SK-N-SH (cell line): Measurements from ENCODE around the gene TBRG4. TPM values are rescaled to one million over a fixed set of nuclear protein-coding genes. Genes with fewer than 3 reads are reported as not detected.

ENCODE experiments used
- CTCF ChIA-PET: fragments of 300-600, 350-600 bp; formaldehyde crosslinking; extraction: SDS; loops from one replicate; lab custom pipeline; 2021; lab: Yijun Ruan, JAX
- POLR2A ChIA-PET: fragments of 350-600 bp; sonication (Branson Sonifier 250); formaldehyde crosslinking; extraction: SDS; loops from one replicate; lab custom pipeline; 2020; ENCODE audit warnings: antibody characterized with exemption, inconsistent platforms; lab: Yijun Ruan, JAX
- DNase-seq: peaks from one replicate; pipeline ENCODE4 v3.0.0; 2012
- H2AFZ ChIP-seq: fragments of 200-600 bp; sonication (generic); 2 replicates; pipeline ENCODE4 v1.8.1; 2016; ENCODE audit warnings: antibody characterized with exemption, mild to moderate bottlenecking, low read depth
- H3F3A ChIP-seq: fragments of 200-600 bp; sonication (generic); replicated peaks from 2 replicates; pipeline ENCODE3; 2016; ENCODE audit warnings: antibody characterized with exemption, mild to moderate bottlenecking; ENCODE audit not compliant: insufficient read depth
- H3K27ac ChIP-seq, 2 experiments: fragments of 200-500 bp in 1 of 2; fragments of 200-600 bp in 1 of 2; sonication (Bioruptor generic) in 1 of 2; sonication (generic), shearing (Covaris generic) in 1 of 2; 2 replicates each; pipeline versions ENCODE4 v1.5.1 to v1.6.1; 2014 to 2016; ENCODE audit warnings: low read depth in 2 of 2, inconsistent platforms in 1 of 2, low read length in 1 of 2, mild to moderate bottlenecking in 1 of 2, mixed read lengths in 1 of 2
- H3K27me3 ChIP-seq: fragments of 200-600 bp; sonication (generic), shearing (Covaris generic); 2 replicates; pipeline ENCODE4 v1.6.1; 2016; ENCODE audit warnings: mixed run types; ENCODE audit not compliant: insufficient read depth
- H3K36me3 ChIP-seq, 2 experiments: fragments of 200-500 bp in 1 of 2; fragments of 200-600 bp in 1 of 2; sonication (Bioruptor generic) in 1 of 2; sonication (generic) in 1 of 2; replicated peaks in 1 of 2; 2 replicates each; pipeline versions ENCODE3 to v1.5.1; 2014 to 2016; ENCODE audit warnings: low read length in 1 of 2, mild to moderate bottlenecking in 1 of 2; ENCODE audit not compliant: insufficient read depth in 2 of 2, control insufficient read depth in 1 of 2
- H3K4me1 ChIP-seq, 2 experiments: fragments of 200-500 bp in 1 of 2; fragments of 200-600 bp in 1 of 2; sonication (Bioruptor generic) in 1 of 2; sonication (generic), shearing (Covaris generic) in 1 of 2; 2 replicates each; pipeline versions ENCODE4 v1.5.1 to v1.6.1; 2014 to 2016; ENCODE audit warnings: low read depth in 1 of 2, low read length in 1 of 2, mixed run types in 1 of 2; ENCODE audit not compliant: insufficient read depth in 2 of 2, control insufficient read depth in 1 of 2
- H3K4me2 ChIP-seq: fragments of 200-600 bp; sonication (generic), shearing (Covaris generic); 2 replicates; pipeline ENCODE4 v1.6.1; 2017; ENCODE audit warnings: mixed run types
- H3K4me3 ChIP-seq, 2 experiments: fragments of 200-500 bp in 1 of 2; fragments of 200-600 bp in 1 of 2; sonication (Bioruptor generic) in 1 of 2; sonication (generic), shearing (Covaris generic) in 1 of 2; 2 replicates each; pipeline versions ENCODE4 v1.5.1 to v1.8.1; 2014 to 2016; ENCODE audit warnings: low read depth in 2 of 2, inconsistent platforms in 1 of 2, low read length in 1 of 2, mild to moderate bottlenecking in 1 of 2, mixed read lengths in 1 of 2, moderate library complexity in 1 of 2
- H3K79me2 ChIP-seq: fragments of 200-600 bp; sonication (generic); 2 replicates; pipeline ENCODE4 v1.8.1; 2017; ENCODE audit warnings: mild to moderate bottlenecking; ENCODE audit not compliant: insufficient read depth
- H3K9ac ChIP-seq: fragments of 200-600 bp; sonication (generic); 2 replicates; pipeline ENCODE4 v1.6.1; 2017; ENCODE audit warnings: mixed run types
- H3K9me2 ChIP-seq: fragments of 200-600 bp; sonication (generic); 2 replicates; pipeline ENCODE4 v1.6.1; 2017; ENCODE audit warnings: mixed run types
- H3K9me3 ChIP-seq: fragments of 200-600 bp; sonication (generic); 2 replicates; pipeline ENCODE4 v1.6.1; 2017; ENCODE audit warnings: mixed run types, mild to moderate bottlenecking, moderate library complexity
- H4K20me1 ChIP-seq: fragments of 200-600 bp; sonication (generic); 2 replicates; pipeline ENCODE4 v1.6.1; 2017; ENCODE audit warnings: mild to moderate bottlenecking, mixed run types; ENCODE audit not compliant: insufficient read depth
- FOXM1 ChIP-seq: IDR thresholded peaks from 2 replicates; pipeline ENCODE4 v1.4.0; 2012; ENCODE audit warnings: low read depth, mild to moderate bottlenecking
- GABPA ChIP-seq: IDR thresholded peaks from 2 replicates; pipeline ENCODE4 v1.4.0; 2012; ENCODE audit warnings: low read depth, mild to moderate bottlenecking
- GATA2 ChIP-seq: sonication (generic); formaldehyde crosslinking; IDR thresholded peaks from 2 replicates; pipeline ENCODE4 v1.5.0; 2020; ENCODE audit warnings: mild to moderate bottlenecking, missing genetic modification reagents
- MEF2A ChIP-seq: IDR thresholded peaks from 2 replicates; pipeline ENCODE4 v1.4.0; 2012; ENCODE audit warnings: low read depth, borderline replicate concordance
- MXI1 ChIP-seq: IDR thresholded peaks from 2 replicates; pipeline ENCODE4 v1.6.1; 2012; ENCODE audit warnings: mild to moderate bottlenecking, low read depth, low read length, improper control_type of control experiment
- RCOR1 ChIP-seq: fragments of 150-350 bp; IDR thresholded peaks from 2 replicates; pipeline ENCODE4 v1.6.1; 2017; ENCODE audit warnings: antibody characterized with exemption, low read length
- TCF12 ChIP-seq: IDR thresholded peaks from 2 replicates; pipeline ENCODE4 v1.4.0; 2012
- YY1 ChIP-seq: IDR thresholded peaks from 2 replicates; pipeline ENCODE4 v1.4.0; 2012; ENCODE audit warnings: low read depth, mild to moderate bottlenecking
- WGBS: methylation state at CpG from one replicate; pipeline ENCODE4 v1.1.6; 2017; ENCODE audit warnings: low lambda C conversion rate; 5-methylcytosine and 5-hydroxymethylcytosine counted together
- polyA plus RNA-seq, 3 experiments: library from polyadenylated mRNA; depleted of rRNA; stranded (reverse); fragments of >200 nt; gene quantifications; 2 replicates each; pipeline ENCODE4 v1.2.3, GENCODE V29; 2012
- TF ChIP-seq, protein P1 (sequence below): fragments of 150-350 bp; IDR thresholded peaks from 2 replicates; pipeline ENCODE4 v1.6.1; 2017; ENCODE audit warnings: antibody characterized with exemption, low read length, low read depth, borderline replicate concordance

Gene TBRG4
- polyA plus RNA-seq, 1 of the 3 experiments (the other 2 are of a cell fraction) = 76.2 TPM

DNA sequence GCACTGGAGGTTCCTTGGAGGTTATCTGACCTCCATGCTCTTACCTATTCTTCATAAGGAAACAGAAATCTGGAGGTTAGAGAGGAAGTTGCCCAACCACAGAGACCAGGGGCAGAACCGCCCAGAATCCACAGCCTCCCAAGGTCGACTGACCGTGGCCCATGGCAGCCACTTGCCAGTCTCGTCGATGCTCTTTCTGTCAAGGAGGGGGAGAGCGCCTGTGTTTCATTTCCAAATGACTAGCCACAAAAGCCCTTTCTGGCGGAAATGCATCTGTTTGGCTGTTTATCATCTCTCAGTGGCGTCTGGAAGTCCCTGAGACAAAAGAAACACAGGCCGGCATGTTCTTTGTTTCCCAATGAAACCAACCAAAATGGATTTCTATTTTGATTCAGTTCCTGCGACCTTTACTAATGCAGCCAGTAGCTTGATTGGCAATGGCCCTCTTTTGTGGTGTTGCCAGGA is 49.0 kb upstream of the TBRG4 start:
- peaks cover 29% of the 10 kb centered on the region for H3K27me3 ChIP-seq
- H3F3A ChIP-seq = no peaks in the 10 kb centered on the region
- no peak overlapping the region for H2AFZ ChIP-seq
- H3K4me3 ChIP-seq = no peak overlapping the region
- no peaks in the 10 kb centered on the region for H4K20me1 ChIP-seq
- DNase-seq = peak; percentile 66
- no peaks in the 10 kb centered on the region for H3K36me3 ChIP-seq
- 70% methylated on average over 10 of the region's 10 CpGs for WGBS
- H3K9me3 ChIP-seq = 0 out of 2 replicates have a peak, but pooled peaks cover 4% of the 10 kb centered on the region
- TF ChIP-seq FOXM1 = no peak
- TF ChIP-seq, protein P1, sequence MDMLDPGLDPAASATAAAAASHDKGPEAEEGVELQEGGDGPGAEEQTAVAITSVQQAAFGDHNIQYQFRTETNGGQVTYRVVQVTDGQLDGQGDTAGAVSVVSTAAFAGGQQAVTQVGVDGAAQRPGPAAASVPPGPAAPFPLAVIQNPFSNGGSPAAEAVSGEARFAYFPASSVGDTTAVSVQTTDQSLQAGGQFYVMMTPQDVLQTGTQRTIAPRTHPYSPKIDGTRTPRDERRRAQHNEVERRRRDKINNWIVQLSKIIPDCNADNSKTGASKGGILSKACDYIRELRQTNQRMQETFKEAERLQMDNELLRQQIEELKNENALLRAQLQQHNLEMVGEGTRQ = no peak
- H3K9me2 ChIP-seq = no peaks in the 10 kb centered on the region
- H3K4me2 ChIP-seq = no peak overlapping the region
- ChIA-PET CTCF (interaction anchor here (0.8 to 1.0 kb wide), 4 partner anchors 19 to 100 kb away, joined by 3 to 6 read pairs (median 3); no protein-coding TSS in a partner anchor), POLR2A (no interaction called here)
- no peak overlapping the region for H3K9ac ChIP-seq
- H3K4me1 ChIP-seq = peaks cover 0 to 14% of the 10 kb centered on the region in 2 experiments; a peak in 1 of 4 replicates
- no peaks in the 10 kb centered on the region for H3K79me2 ChIP-seq
- peak overlapping the region in 1 of 2 experiments; percentile 62; a peak in 2 of 4 replicates for H3K27ac ChIP-seq

DNA sequence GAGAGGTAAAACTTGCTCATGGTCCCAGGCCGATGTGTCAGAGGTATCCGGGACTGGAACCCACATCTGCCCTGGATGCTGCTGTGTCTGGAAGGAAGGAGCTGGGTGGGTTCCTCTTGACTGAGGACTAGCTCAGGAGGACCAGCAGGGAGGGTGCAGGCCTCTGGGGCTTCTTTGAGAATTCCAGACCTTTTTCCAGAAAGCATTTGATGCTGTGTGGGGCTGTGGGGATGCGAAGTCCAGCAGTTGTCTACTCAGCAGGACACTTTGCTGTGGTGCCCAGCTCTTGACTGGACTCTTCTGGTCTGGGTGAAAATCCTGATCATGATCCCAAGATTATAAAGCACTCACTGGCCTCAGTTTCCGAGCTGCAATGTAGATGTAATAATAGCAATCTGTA is 47.8 kb upstream of the TBRG4 start:
- CTCF ChIA-PET = interaction anchor here (1.3 to 14.4 kb wide), 5 partner anchors 58 to 695 kb away, joined by 3 to 201 read pairs (median 22); no protein-coding TSS in a partner anchor
- Histone ChIP-seq H2AFZ (no peak overlapping the region), H3K9me3 (no peaks in the 10 kb centered on the region), H3K79me2 (no peaks in the 10 kb centered on the region), H3K4me1 (peaks cover 0 to 14% of the 10 kb centered on the region in 2 experiments; a peak in 1 of 4 replicates), H3K27ac (no peak overlapping the region), H3K4me2 (no peak overlapping the region), H3K27me3 (peaks cover 29% of the 10 kb centered on the region), H3K36me3 (no peaks in the 10 kb centered on the region), H3K4me3 (no peak overlapping the region), H3K9me2 (no peaks in the 10 kb centered on the region), H4K20me1 (no peaks in the 10 kb centered on the region), H3F3A (peaks cover 3% of the 10 kb centered on the region), H3K9ac (no peak overlapping the region)
- WGBS = 62% methylated on average over 3 of the region's 4 CpGs
- POLR2A ChIA-PET = no interaction called here
- TF ChIP-seq RCOR1 (no peak), MEF2A (no peak), GATA2 (CRISPR knock-in tag) (no peak), FOXM1 (no peak), GABPA (no peak), TCF12 (no peak), MXI1 (no peak)
- DNase-seq = no peak

DNA sequence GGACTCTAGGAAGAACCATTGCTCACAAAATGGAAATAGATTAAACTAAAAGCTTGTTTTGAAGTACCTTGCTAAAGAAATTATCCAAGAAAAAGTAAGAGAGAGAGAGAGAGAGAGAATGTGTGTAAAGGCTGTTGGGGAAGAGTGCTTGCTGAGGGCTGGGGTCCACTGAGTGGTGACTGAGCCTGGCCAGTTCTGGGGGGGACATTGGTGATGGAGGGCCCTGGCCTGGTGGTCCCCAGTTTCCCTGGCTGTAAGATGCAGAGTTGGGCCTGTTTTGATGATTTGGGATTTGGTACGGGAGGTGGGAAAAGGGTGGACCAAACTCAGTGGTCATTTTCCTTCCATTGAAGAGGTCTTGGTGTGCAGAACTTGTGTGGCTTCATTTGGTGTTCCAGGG is 47.0 kb upstream of the TBRG4 start:
- Histone ChIP-seq H3K27ac (no peak overlapping the region), H3K9me3 (no peaks in the 10 kb centered on the region), H3K36me3 (no peaks in the 10 kb centered on the region), H2AFZ (no peak overlapping the region), H3K9ac (no peak overlapping the region), H3F3A (peaks cover 3% of the 10 kb centered on the region), H3K9me2 (no peaks in the 10 kb centered on the region), H3K27me3 (peaks cover 29% of the 10 kb centered on the region), H3K4me3 (no peak overlapping the region), H3K4me1 (peaks cover 0 to 14% of the 10 kb centered on the region in 2 experiments; a peak in 1 of 4 replicates), H3K4me2 (no peak overlapping the region), H4K20me1 (no peaks in the 10 kb centered on the region), H3K79me2 (no peaks in the 10 kb centered on the region)
- ChIA-PET POLR2A (no interaction called here), CTCF (interaction anchor here (0.7 to 14.4 kb wide), 13 partner anchors 14 to 696 kb away, joined by 3 to 201 read pairs (median 4); no protein-coding TSS in a partner anchor)
- no peak for TF ChIP-seq YY1
- 88% methylated on average over 1 of the region's 1 CpG for WGBS
- no peak for DNase-seq
